ENCODE results near the gene TLX1. TPM values are rescaled to one million over a fixed set of nuclear protein-coding genes. Genes with fewer than 3 reads are reported as not detected.

Gene TLX1
- total RNA-seq, result 1 to 10 TPM in 1 of 3 donors, under 1 TPM in 1, not detected in 1; 0.93 to 1.0 TPM
- long read RNA-seq, donor 1, result 0 reads
- long read RNA-seq, donor 2, result 0 reads

GRCh38 chr10:101130984-101131961 lies at the start of gene TLX1:
TSS of gene TLX1 (plus strand) at chr10:101131300. CDS start at chr10:101131542, 242 bp downstream.
- ATAC-seq, result peak; percentile 50
- DNase-seq, result no peak

GRCh38 chr10:101085846-101086245 lies 45.3 kb upstream of the TLX1 start:
- TF ChIP-seq CTCF (IDR thresholded peaks at IDR 0.05), result no peak
- Histone ChIP-seq H3K36me3 (ENCODE audit: low read depth) (no peaks in the 10 kb centered on the region), H3K4me1 (ENCODE audit: low read depth) (no peaks in the 10 kb centered on the region), H3K4me3 (no peak overlapping the region), H3K9me3 (no peaks in the 10 kb centered on the region)
- no peak for ATAC-seq
- no peak for DNase-seq
- intact Hi-C loops (cut with DNase I, micrococcal nuclease), result no loop called here

More at GRCh38 chr10:101130984-101131961, at the start of gene TLX1:
- Histone ChIP-seq H3K9me3 (no peaks in the 10 kb centered on the region), H3K4me3 (no peak within 1 kb of the TSS), H3K4me1 (ENCODE audit: low read depth) (peaks cover 16% of the 10 kb centered on the region), H3K36me3 (ENCODE audit: low read depth) (no peaks in the 10 kb centered on the region)
- TF ChIP-seq CTCF (IDR thresholded peaks at IDR 0.05), result no peak
- intact Hi-C loops (cut with DNase I, micrococcal nuclease), result no loop called here

GRCh38 chr10:101087376-101087775 lies 43.7 kb upstream of the TLX1 start:
- no peak for DNase-seq
- H3K9me3 ChIP-seq, result no peaks in the 10 kb centered on the region
- no peaks in the 10 kb centered on the region for H3K36me3 ChIP-seq (ENCODE audit: low read depth)
- no peak for TF ChIP-seq CTCF (IDR thresholded peaks at IDR 0.05)
- ATAC-seq, result no peak
- no peak overlapping the region for H3K4me3 ChIP-seq
- no peaks in the 10 kb centered on the region for H3K4me1 ChIP-seq (ENCODE audit: low read depth)
- intact Hi-C loops (cut with DNase I, micrococcal nuclease), result no loop called here

- intact Hi-C loops (cut with DNase I, micrococcal nuclease), result no loop called here
- H3K9me3 ChIP-seq, result no peaks in the 10 kb centered on the region
- DNase-seq, result no peak
- no peak for TF ChIP-seq CTCF (IDR thresholded peaks at IDR 0.05)
- H3K36me3 ChIP-seq (ENCODE audit: low read depth), result no peaks in the 10 kb centered on the region
- H3K4me3 ChIP-seq, result no peak overlapping the region
- ATAC-seq, result no peak
- H3K4me1 ChIP-seq (ENCODE audit: low read depth), result no peaks in the 10 kb centered on the region
These were observed 43.1 kb upstream of the TLX1 start for GRCh38 chr10:101087965-101088364.

GRCh38 chr10:101089520-101090299 lies 41.4 kb upstream of the TLX1 start:
- peak; percentile 61 for ATAC-seq
- no peaks in the 10 kb centered on the region for H3K4me1 ChIP-seq (ENCODE audit: low read depth)
- no peaks in the 10 kb centered on the region for H3K36me3 ChIP-seq (ENCODE audit: low read depth)
- H3K9me3 ChIP-seq, result no peaks in the 10 kb centered on the region
- no peak for TF ChIP-seq CTCF (IDR thresholded peaks at IDR 0.05)
- no peak for DNase-seq
- no peak overlapping the region for H3K4me3 ChIP-seq
- intact Hi-C loops (cut with DNase I, micrococcal nuclease), result loop anchor here in 1 of 2 donors (10.0 kb wide), 1 partner anchor 55 kb away; no protein-coding TSS in a partner anchor

Measured in mucosa of descending colon (tissue), 3 donors.